ENCODE results near the gene TMEM223.
A peak's percentile ranks its signal among the peaks of the same experiment; 100 is the strongest.

TMEM223 gene

DNA sequence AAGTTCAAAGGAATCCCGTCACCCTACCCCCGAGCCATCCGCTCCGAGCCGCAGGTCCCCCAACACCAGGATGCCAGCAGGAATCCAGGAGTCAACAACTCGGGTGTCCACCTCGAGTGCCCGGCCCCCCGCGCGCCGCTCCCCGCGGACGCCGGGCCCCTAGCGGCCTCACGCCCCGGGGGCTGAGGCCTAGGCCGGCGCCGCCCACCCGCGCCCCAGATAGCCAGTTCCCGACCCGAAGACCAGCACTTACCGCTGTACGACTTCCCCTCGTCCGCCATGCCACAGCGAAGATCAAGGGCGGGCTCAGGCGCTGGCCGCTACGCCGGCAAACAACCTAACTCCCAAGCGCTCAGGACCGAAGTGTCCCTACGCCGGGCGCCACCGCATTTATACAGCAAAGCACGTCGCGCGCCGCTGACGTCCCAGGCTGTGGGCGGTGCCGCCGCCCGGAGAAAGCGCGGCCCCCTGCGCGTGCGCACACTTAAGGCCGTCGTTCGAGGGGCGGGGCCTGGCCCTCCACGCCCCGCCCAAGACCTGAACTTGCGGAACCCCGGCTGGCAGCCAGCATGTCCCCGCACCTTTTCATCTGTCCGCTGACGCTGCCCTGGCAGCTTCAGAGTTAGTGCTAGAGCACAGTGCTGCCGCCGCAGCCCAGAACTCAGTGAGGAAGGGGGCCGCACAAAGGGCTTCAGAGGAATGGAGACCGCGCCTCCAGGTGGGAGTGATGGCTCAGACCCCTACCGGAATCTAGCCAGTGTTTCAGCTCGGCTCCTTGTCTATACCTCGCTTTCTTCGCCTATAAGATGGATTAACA is 13.5 kb upstream of the TMEM223 start, which contains the start of gene NXF1 (continued):
- TF ChIP-seq, protein P1, sequence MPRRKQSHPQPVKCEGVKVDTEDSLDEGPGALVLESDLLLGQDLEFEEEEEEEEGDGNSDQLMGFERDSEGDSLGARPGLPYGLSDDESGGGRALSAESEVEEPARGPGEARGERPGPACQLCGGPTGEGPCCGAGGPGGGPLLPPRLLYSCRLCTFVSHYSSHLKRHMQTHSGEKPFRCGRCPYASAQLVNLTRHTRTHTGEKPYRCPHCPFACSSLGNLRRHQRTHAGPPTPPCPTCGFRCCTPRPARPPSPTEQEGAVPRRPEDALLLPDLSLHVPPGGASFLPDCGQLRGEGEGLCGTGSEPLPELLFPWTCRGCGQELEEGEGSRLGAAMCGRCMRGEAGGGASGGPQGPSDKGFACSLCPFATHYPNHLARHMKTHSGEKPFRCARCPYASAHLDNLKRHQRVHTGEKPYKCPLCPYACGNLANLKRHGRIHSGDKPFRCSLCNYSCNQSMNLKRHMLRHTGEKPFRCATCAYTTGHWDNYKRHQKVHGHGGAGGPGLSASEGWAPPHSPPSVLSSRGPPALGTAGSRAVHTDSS (tag by site-specific recombination; IDR thresholded peaks at IDR 0.05): no peak
- TF ChIP-seq, protein P2, sequence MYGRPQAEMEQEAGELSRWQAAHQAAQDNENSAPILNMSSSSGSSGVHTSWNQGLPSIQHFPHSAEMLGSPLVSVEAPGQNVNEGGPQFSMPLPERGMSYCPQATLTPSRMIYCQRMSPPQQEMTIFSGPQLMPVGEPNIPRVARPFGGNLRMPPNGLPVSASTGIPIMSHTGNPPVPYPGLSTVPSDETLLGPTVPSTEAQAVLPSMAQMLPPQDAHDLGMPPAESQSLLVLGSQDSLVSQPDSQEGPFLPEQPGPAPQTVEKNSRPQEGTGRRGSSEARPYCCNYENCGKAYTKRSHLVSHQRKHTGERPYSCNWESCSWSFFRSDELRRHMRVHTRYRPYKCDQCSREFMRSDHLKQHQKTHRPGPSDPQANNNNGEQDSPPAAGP (tag by site-specific recombination; IDR thresholded peaks at IDR 0.05): peak; percentile 40; the same call in 1 of the 2 replicates
- TF ChIP-seq ZIC2 (tag by site-specific recombination; IDR thresholded peaks at IDR 0.05) (peak; percentile 31; the same call in 1 of the 2 replicates), EGR2 (tag by site-specific recombination; IDR thresholded peaks at IDR 0.05; ENCODE audit: low read depth) (0 out of 2 replicates have a peak, but pooled peaks have one; percentile 40), ZNF433 (tag by site-specific recombination; IDR thresholded peaks at IDR 0.05; ENCODE audit: low read depth) (no peak), ZBTB48 (tag by site-specific recombination; IDR thresholded peaks at IDR 0.05) (peak; percentile 86), KLF9 (tag by site-specific recombination; IDR thresholded peaks at IDR 0.05; ENCODE audit: low read depth) (peak; percentile 73), ZNF629 (tag by site-specific recombination; IDR thresholded peaks at IDR 0.05) (peak; percentile 75), ZNF211 (tag by site-specific recombination; IDR thresholded peaks at IDR 0.05; ENCODE audit: low read depth) (no peak), ZNF658 (tag by site-specific recombination; IDR thresholded peaks at IDR 0.05) (no peak), ZNF571 (tag by site-specific recombination; IDR thresholded peaks at IDR 0.05) (no peak), ZNF544 (tag by site-specific recombination; IDR thresholded peaks at IDR 0.05) (no peak), ZBTB20 (tag by site-specific recombination; IDR thresholded peaks at IDR 0.05) (peak; percentile 44; the same call in 1 of the 2 replicates), ZNF664 (tag by site-specific recombination; IDR thresholded peaks at IDR 0.05) (no peak), ZSCAN30 (tag by site-specific recombination; IDR thresholded peaks at IDR 0.05) (no peak; the same call in 1 of the 2 replicates), ZNF335 (tag by site-specific recombination; conservative IDR thresholded peaks at IDR 0.05) (0 out of 2 replicates have a peak, but pooled peaks have one; percentile 38), ZNF140 (tag by site-specific recombination; IDR thresholded peaks at IDR 0.05) (no peak), ZNF174 (tag by site-specific recombination; IDR thresholded peaks at IDR 0.05) (no peak), PRDM1 (tag by site-specific recombination; IDR thresholded peaks at IDR 0.05) (no peak), ZNF16 (tag by site-specific recombination; IDR thresholded peaks at IDR 0.05; ENCODE audit: low read depth) (no peak), YY1 (tag by site-specific recombination; IDR thresholded peaks at IDR 0.05) (peak; percentile 57; the same call in 1 of the 2 replicates), ZXDB (tag by site-specific recombination; IDR thresholded peaks at IDR 0.05) (peak; percentile 62), ZNF146 (tag by site-specific recombination; IDR thresholded peaks at IDR 0.05) (no peak), ZNF792 (tag by site-specific recombination; IDR thresholded peaks at IDR 0.05) (no peak), ZBTB1 (tag by site-specific recombination; IDR thresholded peaks at IDR 0.05) (no peak), BCL11A (tag by site-specific recombination; IDR thresholded peaks at IDR 0.05; ENCODE audit: low read depth) (no peak)
- TF ChIP-seq, protein P3, sequence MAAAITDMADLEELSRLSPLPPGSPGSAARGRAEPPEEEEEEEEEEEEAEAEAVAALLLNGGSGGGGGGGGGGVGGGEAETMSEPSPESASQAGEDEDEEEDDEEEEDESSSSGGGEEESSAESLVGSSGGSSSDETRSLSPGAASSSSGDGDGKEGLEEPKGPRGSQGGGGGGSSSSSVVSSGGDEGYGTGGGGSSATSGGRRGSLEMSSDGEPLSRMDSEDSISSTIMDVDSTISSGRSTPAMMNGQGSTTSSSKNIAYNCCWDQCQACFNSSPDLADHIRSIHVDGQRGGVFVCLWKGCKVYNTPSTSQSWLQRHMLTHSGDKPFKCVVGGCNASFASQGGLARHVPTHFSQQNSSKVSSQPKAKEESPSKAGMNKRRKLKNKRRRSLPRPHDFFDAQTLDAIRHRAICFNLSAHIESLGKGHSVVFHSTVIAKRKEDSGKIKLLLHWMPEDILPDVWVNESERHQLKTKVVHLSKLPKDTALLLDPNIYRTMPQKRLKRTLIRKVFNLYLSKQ (tag by site-specific recombination; IDR thresholded peaks at IDR 0.05; ENCODE audit: borderline replicate concordance): no peak
- TF ChIP-seq, protein P4, sequence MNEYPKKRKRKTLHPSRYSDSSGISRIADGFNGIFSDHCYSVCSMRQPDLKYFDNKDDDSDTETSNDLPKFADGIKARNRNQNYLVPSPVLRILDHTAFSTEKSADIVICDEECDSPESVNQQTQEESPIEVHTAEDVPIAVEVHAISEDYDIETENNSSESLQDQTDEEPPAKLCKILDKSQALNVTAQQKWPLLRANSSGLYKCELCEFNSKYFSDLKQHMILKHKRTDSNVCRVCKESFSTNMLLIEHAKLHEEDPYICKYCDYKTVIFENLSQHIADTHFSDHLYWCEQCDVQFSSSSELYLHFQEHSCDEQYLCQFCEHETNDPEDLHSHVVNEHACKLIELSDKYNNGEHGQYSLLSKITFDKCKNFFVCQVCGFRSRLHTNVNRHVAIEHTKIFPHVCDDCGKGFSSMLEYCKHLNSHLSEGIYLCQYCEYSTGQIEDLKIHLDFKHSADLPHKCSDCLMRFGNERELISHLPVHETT (tag by site-specific recombination; IDR thresholded peaks at IDR 0.05): no peak
- TF ChIP-seq, protein P5, sequence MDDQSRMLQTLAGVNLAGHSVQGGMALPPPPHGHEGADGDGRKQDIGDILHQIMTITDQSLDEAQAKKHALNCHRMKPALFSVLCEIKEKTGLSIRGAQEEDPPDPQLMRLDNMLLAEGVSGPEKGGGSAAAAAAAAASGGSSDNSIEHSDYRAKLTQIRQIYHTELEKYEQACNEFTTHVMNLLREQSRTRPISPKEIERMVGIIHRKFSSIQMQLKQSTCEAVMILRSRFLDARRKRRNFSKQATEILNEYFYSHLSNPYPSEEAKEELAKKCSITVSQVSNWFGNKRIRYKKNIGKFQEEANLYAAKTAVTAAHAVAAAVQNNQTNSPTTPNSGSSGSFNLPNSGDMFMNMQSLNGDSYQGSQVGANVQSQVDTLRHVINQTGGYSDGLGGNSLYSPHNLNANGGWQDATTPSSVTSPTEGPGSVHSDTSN (CRISPR knock-in tag; IDR thresholded peaks at IDR 0.05): peak; percentile 66; the same call in 1 of the 2 replicates
- TF ChIP-seq, protein P6, sequence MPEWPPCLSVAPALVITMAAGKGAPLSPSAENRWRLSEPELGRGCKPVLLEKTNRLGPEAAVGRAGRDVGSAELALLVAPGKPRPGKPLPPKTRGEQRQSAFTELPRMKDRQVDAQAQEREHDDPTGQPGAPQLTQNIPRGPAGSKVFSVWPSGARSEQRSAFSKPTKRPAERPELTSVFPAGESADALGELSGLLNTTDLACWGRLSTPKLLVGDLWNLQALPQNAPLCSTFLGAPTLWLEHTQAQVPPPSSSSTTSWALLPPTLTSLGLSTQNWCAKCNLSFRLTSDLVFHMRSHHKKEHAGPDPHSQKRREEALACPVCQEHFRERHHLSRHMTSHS (tag by site-specific recombination; IDR thresholded peaks at IDR 0.05): no peak
- TF ChIP-seq, protein P7, sequence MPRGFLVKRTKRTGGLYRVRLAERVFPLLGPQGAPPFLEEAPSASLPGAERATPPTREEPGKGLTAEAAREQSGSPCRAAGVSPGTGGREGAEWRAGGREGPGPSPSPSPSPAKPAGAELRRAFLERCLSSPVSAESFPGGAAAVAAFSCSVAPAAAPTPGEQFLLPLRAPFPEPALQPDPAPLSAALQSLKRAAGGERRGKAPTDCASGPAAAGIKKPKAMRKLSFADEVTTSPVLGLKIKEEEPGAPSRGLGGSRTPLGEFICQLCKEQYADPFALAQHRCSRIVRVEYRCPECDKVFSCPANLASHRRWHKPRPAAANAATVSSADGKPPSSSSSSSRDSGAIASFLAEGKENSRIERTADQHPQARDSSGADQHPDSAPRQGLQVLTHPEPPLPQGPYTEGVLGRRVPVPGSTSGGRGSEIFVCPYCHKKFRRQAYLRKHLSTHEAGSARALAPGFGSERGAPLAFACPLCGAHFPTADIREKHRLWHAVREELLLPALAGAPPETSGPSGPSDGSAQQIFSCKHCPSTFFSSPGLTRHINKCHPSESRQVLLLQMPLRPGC (tag by site-specific recombination; IDR thresholded peaks at IDR 0.05): no peak; the same call in 1 of the 2 replicates
